Measurements from ENCODE around the gene SELENOW.
A peak's percentile ranks its signal among the peaks of the same experiment; 100 is the strongest.
"Not testable (repeated sequence)": the region's sequence is repeated elsewhere in the genome, so short reads cannot be mapped to it uniquely, and the experiment has no call there.

The SELENOW gene

DNA sequence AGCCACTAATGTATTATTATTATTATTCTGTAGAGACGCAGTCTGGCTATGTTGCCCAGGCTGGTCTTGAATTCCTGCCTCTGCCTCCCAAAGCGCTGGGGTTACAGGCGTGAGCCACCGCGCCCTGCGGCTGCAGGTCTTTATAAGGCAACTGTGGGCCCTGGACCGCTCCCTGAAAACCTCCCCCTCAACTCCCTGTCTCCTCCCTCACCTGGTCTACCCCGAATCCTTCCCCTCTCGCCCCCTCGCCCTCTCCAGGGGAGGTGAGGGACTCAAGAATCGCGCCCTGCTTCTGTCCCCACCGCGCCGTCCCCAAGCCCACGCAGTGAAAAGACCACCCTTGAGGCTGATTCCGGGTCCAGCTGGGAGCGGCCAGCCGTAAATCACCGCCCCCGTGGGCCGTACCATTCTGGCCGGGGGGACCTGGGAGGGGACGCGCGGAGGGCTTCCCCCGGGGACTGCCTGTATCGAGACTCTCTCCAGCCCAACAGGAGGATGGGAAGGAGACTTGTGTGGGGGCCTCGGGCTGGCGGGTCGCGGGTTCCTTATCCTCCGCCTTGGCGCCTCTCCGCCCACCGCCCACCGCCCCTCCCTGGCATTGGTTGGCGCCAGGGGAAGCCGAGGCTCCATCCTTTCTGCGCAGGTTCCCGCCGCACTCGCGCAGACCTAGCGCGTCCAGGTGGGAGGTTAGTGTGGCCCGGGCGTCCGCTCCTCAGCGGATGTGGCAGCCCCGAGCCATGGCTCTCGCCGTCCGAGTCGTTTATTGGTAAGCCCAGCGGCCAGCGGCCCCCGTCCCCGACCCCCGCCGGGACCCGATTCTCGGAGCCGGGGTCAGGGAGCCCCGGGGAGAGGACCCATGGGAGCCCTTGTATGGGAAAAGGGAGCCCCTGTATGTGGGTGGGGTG, at the start of gene SELENOW:
Gene SELENOW, plus strand, starts transcription at position 655 of the 905 bp plus-strand sequence. Its CDS starts 83 bp downstream, at position 738.
- peak; percentile 76 for DNase-seq

DNA sequence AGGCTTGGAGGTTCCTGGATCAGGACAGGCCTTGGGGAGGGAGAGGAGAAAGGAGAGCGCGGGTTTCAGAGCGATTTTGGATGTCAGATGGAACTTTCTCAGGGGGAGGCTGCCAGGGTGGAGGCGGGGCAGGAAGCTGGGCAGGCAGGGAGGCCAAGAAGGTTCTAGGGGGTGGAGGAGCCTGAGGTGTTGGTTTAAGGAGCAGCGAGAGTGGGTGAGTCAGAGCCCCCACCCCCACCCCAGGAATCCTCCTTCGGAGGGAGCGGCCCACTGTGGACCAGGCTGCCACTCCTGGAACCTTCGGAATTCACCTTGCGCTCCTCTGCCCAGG, 49.1 kb upstream of the SELENOW start:
- no peak for DNase-seq

DNA sequence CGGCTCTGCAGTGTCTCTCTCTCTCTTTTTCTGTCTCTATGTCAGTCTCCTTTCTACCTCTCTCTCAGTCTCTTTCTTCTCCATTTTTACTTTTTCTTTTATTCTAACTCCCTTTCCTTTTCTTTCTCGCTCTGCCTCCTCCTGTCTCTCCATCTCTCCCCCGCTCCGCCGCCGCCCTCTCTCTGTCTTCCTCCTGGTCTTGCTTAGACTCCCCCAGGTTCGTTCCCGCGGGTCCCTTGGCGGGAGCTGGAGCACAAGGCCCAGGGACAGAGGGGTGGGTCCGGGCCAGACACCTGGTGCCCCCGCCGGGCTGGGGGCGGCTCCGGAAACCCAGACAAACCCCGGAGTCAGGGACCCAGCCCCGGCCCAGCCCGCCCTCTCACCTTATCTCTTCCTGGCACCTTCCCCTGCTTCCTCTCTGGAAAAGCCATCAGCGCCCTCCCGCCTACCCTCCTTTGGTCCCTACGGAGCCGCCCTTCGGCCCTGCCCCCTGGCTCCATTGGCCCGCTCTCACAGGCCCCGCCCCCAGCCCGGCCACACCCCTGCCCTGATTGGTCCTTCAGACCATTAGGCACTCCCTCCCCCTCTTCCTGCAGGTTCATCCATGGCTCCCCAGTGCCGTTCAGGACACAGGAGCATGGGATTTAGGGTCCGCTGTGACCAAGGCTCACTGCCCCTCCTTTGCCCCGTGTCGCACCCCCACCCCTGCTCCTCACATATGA, 48.5 kb upstream of the SELENOW start:
- DNase-seq, result peak; percentile 27

DNA sequence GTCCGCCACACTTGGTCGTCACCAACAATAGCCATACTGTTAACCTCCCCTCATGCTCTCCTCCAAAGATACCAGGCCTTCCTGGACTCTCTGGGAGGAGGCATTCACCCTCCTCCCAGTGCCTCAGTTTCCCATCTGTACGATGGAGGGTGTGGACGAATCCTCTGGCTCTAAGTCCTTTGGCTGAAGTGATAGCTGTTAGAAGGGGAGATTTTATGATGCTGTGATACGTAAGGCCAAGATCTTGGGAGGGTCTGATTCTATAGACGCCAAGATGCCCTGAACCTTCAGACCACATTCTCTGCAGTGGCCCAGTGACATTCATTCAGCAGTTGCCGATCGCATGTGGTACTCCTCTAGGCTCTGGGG, 48.0 kb upstream of the SELENOW start:
- DNase-seq, result no peak

DNA sequence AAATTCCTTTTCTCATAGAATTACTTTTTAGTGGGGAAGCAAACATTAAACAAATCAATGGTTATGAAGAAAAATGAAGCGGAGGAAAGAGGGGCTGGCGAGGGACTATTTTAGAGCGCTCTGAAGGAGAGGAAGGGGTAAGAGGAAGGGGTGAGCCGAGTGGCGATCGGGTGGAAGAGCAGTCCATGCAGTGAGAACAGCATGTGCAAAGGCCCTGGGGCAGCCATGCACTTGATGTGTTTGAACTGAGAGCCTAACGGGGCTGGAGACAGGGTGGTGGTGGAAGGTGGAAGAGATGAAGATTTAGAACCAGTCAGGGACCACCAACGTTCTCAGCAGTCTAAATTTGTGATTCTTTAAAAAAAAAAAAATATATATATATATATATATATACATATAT, 47.6 kb upstream of the SELENOW start:
- DNase-seq, result no peak

DNA sequence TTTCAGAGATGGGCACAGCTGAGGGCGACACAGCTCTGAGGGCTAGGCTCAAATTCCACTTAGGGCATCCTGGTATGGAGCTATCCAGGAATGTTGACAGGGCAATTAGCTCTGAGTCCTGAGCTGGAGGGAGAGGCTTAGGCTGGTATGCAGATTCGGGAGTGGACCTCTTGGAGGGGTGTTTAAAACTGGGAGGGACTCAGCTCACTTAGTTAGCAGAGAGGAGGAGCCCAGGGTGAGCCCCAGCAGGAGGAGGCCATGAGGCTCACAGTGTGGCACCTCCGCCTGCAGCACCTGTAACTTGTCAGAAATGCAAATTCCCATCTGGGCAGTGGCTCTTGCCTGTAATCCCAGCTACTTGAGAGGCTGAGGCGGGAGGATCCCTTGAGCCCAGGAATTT, 43.4 kb upstream of the SELENOW start:
- no peak for DNase-seq

DNA sequence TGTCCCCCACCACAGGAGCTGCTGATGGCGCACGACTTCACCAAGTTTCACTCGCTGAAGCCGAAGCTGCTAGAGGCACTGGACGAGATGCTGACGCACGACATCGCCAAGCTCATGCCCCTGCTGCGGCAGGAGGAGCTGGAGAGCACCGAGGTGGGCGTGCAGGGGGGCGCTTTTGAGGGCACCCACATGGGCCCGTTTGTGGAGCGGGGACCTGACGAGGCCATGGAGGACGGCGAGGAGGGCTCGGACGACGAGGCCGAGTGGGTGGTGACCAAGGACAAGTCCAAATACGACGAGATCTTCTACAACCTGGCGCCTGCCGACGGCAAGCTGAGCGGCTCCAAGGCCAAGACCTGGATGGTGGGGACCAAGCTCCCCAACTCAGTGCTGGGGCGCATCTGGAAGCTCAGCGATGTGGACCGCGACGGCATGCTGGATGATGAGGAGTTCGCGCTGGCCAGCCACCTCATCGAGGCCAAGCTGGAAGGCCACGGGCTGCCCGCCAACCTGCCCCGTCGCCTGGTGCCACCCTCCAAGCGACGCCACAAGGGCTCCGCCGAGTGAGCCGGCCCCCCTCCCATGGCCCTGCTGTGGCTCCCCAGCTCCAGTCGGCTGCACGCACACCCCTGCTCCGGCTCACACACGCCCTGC, 37.5 kb upstream of the SELENOW start:
- no peak for DNase-seq

DNA sequence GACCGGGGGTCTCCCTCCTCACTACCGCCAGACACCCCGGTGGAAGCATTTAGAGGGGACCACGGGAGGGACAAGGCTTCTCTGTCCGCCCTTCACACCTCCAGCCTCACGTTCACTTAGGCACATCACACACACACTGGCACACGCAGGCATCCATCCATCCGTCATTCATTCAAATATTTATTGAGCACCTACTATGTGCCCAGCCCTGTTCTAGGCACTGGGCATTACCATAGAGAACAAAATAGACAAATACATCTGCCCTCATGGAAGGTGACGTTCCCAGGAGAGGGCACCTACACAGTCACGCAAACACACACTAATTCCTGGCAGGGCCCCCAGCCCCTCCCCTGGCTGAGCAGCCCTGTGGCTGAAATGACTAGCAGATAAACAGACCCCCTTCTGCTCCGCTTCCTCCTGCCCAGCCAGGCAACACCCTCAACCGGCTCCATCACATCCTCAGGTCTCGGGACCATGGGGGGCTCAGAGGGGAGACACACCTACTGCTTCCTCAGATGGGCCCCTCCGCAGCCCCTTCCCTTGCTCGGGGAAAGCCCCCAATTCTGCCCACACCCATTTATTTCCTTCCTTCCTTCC, 36.9 kb upstream of the SELENOW start:
- no peak for DNase-seq

DNA sequence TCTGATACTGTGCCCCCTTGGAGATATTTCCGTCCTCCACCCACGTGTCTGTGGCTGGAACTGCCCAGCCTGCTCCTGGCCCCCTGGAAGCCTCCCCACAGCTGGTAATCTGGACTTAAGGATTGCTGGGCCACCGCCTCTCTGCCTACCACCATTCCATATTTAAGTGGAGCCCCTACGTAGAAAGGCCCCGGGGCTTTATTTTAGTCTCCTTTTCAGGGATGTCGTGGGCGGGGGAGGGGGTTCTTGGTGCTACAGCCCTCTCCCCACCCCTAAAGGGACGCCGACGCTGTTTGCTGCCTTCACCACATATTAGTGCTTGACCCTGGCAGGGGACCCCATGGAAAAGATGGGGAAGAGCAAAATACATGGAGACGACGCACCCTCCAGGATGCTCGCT, 35.9 kb upstream of the SELENOW start:
- no peak for DNase-seq

DNA sequence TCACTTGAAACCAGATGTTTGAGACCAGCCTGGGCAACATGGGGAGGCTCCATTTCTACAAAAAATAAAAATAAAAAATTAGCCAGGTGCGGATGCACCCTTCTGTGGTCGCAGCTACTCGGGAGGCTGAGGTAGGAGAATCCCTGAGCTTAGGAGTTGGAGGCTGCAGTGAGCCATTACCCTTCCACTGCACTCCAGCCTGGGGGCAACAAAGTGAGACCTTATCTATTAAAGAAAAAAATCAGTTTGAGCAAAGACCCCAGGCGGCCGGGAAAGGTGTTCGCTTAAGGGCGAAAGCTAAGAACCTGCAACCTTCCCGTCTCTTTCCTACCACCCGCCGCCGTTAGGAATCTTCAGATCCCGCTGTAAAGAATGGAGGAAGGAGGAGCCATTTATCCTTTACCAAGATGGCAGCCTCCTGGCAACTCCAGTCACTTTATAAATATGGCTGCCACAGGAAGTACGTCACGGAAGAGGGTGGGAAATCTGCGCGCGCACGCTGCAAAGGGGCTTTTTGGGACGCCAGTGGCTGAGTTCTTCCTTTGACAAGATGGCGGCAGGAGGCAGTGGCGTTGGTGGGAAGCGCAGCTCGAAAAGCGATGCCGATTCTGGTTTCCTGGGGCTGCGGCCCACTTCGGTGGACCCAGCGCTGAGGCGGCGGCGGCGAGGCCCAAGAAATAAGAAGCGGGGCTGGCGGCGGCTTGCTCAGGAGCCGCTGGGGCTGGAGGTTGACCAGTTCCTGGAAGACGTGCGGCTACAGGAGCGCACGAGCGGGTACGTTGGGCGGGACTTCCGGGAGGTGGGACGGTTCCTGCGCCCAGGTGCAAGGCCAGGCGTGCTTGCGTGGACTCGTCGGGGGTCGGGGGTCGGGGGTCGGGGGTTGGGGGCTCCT, 33.2 kb upstream of the SELENOW start, which contains the start of gene NOP53:
Gene NOP53, plus strand, starts transcription at position 537 of the 892 bp plus-strand sequence. Its CDS starts 14 bp downstream, at position 551.
- peak; percentile 96 for DNase-seq

DNA sequence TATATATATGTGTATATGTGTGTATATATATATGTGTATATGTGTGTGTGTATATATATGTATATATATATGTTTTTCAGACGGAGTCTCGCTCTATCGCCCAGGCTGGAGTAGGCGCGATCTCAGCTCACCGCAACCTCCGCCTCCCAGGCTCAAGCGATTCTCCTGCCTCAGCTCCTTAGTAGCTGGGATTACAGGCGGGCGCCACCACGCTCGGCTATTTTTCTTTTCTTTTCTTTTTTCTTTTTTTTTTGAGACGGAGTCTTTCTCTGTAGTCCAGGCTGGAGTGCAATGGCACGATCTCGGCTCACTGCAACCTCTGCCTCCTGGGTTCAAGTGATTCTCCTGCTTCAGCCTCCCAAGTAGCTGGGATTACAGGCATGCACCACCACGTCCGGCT, 32.4 kb upstream of the SELENOW start:
- not testable (repeated sequence) for DNase-seq

DNA sequence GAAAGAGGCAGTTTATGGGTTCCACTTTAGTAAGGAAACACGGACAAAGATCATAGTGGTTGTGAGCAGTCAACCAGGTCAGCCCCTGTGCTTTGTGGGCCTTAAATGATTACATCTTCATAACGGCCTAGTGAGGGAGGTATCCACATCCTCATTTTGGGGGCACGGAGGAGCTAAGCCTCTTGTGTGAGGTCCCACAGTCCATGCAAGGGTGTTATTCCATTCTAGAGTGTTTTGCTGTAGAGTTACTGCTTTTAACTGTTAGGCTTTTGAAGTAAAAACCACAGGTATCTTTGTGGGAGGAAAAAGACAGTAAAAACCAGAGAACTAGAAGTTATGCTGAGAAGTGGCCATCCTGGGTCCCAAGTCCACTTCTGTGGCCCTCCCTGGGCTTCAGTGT, 29.2 kb upstream of the SELENOW start:
- no peak for DNase-seq

DNA sequence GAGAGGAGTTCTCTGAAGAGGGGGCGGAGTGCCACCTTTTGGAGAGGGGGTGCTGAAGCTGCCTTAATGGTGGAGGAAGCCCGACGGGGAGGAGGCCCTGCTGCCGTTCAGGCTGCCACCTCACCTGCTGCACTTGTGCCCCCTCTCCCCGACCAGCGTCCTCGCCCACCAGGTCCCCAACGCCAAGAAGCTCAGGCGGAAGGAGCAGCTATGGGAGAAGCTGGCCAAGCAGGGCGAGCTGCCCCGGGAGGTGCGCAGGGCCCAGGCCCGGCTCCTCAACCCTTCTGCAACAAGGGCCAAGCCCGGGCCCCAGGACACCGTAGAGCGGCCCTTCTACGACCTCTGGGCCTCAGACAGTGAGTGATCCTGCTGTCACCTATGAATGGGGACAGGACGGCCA, 27.8 kb upstream of the SELENOW start:
- no peak for DNase-seq

DNA sequence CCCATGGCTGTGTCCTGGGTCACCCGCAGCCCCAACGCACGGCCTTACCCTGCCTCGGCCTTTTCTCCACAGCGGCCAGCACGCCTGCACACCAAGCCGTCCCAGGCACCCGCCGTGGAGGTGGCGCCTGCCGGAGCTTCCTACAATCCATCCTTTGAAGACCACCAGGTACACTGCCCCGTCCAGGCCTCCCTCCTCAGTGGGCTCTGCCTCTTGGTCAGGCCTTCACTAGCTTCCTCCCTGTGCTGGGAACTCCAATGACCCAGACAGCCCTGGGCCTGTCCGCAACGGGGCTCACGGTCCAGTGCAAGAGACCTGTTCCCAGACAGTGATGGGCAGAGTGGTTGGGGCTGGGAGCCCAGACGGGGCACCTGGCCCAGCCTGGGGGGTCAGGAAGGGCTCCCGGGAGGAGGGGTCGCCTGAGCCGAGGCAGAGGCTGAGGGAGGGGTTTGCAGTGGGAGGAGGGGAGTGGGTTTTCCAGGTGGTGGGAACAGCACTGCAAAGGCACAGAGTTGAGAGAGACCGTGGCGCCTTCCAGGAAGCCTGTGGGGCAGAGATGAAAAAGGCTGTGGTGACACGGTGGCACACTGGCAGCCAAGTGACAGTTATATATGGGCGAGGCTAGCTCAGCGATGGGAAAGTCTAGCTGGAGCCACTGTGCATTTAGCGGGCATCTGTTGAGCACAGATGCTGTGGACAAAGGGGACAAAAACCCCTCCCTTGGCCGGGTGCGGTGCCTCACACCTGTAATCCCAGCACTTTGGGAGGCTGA, 25.9 kb upstream of the SELENOW start:
- no peak for DNase-seq

DNA sequence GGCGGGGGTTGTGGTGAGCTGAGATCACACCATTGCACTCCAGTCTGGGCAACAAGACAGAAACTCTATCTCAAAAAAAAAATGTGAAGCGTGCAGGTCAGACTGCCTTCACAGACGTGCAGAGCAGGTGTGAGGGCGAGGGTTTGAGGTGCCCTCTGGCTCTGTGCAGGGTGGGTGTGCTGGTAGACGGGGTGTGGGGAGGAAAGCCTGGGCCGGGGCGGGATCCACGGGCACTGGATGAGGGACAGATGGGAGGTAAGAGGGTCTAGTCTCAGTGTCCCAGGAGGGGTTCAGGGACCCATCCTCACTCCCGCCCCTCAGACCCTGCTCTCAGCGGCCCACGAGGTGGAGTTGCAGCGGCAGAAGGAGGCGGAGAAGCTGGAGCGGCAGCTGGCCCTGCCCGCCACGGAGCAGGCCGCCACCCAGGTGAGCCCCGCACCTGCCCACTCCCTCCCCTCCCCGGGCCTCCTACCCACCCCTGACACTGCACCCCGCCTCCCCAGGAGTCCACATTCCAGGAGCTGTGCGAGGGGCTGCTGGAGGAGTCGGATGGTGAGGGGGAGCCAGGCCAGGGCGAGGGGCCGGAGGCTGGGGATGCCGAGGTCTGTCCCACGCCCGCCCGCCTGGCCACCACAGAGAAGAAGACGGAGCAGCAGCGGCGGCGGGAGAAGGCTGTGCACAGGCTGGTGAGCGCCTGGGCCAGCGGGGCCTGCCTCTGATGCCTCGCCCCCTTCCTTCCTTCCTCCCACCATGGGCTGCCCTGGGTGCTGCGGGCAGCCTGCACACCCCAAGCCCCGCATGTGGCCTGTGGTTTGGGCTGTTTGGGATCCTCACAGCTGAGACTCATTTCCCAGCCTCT, 24.1 kb upstream of the SELENOW start:
- no peak for DNase-seq

DNA sequence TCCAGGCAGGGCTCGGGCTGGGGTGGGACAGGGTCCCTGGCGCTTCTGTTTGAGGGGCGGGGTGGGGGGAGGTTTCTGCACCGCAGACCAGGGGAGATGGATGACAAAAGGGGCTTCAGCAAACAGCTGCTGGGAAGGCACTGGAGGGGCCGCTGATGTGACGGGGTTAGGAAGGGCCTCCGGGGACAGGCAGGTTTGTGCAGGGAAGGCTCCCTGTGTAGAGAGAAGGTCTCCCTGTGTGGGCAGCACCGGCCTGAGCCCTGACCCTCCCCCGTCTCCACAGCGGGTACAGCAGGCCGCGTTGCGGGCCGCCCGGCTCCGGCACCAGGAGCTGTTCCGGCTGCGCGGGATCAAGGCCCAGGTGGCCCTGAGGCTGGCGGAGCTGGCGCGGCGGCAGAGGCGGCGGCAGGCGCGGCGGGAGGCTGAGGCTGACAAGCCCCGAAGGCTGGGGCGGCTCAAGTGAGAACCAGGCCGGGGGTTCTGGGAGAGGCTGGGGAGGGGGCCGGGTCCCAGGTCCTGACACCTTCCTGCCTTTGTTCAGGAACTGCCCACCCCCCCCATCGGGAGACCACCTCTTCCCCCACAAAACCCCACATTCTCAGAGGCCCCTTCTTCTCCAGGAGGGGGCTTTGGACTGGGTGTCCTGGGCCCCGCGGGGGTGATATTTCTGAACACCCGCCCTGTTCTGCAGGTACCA, 23.3 kb upstream of the SELENOW start:
- DNase-seq, result no peak

DNA sequence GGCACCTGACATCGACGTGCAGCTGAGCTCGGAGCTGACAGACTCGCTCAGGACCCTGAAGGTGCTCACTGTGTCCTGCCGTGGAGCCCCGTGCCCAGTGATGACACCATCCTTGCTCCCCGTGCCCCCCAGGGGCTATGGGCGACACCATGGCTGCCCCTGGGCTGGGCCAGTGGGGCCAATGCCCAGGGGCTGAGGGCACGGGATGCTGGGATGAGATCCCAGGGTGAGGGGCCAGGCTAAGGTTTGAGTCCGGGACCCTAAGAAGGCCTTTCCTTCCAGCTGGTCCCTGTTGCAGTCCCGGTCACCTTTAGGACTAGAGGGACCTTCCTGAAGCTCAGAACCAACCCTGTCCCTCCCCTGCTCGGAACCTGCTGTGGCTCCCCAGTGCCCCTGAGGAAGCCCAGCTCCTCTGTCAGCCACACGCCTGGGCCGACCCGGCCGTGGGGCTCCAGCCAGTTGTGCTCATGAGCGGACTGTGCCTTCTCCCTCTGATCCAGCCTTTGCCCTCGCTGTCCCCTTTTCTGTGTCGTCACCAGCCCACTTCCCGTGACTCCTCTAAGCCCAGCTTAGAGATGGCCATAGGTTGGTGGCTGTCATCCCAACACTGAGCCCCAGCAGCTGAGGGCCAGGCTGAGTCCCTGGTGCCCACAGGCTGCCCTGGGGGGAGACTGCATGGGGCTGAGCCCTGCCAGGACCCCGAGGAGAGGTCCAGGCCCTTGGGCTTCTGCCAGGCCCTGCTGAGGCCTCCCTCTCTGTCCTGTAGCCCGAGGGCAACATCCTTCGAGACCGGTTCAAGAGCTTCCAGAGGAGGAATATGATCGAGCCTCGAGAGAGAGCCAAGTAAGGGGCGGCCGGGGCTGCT, 22.5 kb upstream of the SELENOW start:
- DNase-seq, result no peak

DNA sequence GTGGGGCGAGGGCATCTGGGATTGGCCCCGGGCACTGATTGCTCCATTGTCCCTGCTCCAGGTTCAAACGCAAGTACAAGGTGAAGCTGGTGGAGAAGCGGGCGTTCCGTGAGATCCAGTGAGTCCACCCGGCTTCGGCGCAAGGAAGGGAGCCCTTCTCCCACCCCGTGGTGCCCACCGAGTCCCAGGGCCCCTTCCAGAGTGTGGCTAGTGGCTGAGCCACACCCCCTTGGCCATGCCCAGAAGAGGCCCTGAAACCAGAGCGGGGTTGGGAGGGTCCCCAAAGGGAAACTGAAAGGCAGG, 21.9 kb upstream of the SELENOW start:
- no peak for DNase-seq

Measured in activated CD8-positive, alpha-beta memory T cell treated with anti-CD3 and anti-CD28 coated beads, Interleukin-2, amount 50 U/mL, for 4 hours (primary cell).